ENCODE measurements around the gene ANKRD34A.
A peak's percentile ranks its signal among the peaks of the same experiment; 100 is the strongest.

ANKRD34A gene

GRCh38 chr1:145990249-145990855 lies 26.0 kb upstream of the ANKRD34A start:
- no peak for DNase-seq

- DNase-seq: no peak
Observed at GRCh38 chr1:145988773-145989172, 24.4 kb upstream of the ANKRD34A start.

GRCh38 chr1:145987926-145988325 lies 23.6 kb upstream of the ANKRD34A start:
- DNase-seq: no peak

DNA sequence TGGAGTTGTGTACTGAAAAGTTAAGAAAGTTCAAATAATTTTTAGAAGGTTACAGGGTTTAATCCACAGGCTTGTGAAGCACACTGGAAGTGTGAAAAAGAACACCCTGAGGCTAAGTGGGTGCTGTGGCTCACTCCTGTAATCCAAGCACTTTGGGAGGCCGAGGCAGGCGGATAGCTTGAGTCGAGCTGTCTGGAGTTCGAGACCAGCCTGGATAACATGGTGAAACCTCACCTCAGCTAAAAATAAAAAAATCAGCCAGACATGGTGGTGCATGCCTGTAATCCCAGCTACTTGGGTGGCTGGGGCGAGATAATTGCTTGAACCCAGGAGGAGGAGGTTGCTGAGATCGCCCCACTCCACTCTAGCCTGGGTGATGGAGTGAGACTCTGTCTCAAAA lies 22.2 kb upstream of the ANKRD34A start:
- no peak for DNase-seq

- peak; percentile 81 for DNase-seq
Observed at GRCh38 chr1:145985502-145986439, 21.4 kb upstream of the ANKRD34A start.

- no peak for DNase-seq
Observed at GRCh38 chr1:145985129-145985501, 20.7 kb upstream of the ANKRD34A start.

- no peak for DNase-seq
Observed at GRCh38 chr1:145983960-145984830, 19.8 kb upstream of the ANKRD34A start.

DNA sequence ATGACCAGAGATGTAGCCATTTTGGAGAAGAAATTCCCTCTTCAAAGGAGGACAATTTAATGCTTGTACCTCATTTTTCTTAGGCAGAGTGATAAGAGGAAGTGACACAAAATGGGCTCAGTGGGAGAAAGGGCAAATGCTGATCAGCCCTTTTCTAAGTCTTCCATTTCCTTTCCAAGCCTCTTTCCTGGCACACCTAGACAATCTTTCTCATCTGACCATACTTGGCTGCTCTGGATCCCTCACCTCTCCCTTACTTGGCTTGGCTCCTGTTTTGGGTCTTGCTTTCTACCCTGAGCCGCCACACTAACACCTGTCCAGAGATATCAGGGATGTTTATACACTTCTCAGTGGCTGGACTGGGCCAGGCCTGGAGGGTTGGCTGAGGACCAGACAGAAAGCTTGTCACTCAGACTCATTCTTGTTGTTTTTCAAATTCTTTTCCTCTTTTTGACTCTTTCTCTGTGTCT lies 18.9 kb upstream of the ANKRD34A start:
- DNase-seq: no peak

DNA sequence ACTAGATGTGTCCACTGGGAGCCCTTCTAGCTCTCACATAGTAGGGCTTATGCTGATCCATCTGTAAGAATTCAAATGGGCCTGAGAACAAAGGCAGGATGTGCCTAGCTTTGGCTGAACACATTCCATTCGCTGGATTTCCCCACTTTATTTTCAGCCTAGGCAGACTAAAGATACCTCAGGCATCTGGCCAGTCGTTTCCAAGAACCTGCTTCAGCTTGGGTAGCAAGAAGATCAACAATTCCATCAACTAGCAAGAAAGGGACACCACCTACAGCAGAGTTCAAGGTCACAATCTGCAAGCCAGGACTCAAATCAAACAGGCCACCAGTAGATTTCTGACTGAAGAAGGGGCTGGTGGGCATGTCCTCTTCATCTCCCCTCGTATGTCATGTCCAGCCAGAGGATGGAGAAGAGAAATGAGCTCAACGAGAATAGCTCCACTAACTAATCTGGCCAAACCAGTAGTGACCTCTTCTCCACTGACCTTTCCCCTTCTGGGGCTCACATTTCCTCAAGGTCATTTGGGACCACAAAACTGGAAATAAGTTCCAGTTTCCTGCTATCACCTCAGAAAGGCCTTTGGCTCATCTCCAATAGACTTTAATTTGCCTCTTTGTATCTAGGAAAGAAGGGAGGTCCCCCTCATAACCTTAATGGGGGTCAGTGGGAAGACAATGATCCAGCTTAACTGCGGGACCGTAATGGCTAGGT lies 17.8 kb upstream of the ANKRD34A start:
- no peak for DNase-seq

DNA sequence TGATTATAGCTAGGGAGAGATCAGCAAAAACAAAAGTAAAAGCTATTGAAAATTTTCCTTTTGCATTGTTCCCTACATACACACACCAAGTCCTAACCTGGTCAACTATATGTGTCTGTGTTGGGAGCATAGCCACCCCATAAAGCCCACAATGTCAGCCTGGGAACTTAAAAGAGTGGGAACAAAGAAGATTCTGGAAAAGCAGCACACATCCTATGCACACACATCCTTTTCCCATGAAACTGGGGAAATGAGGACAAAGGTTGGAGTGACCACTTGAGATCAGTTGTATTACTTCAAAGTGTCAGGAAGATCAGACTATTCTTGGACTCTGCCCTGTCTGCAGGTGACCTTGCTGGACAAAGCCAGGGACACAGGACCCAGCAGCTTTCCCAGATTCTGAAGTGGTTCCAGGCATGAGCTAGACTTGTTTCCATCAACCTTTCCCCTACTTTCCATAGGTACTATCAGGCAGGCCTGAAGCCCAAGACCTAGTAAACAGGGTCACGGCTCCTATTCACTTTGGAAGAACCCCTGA lies 16.2 kb upstream of the ANKRD34A start:
- no peak for DNase-seq

- DNase-seq: no peak
Observed at GRCh38 chr1:145979746-145980456, 15.5 kb upstream of the ANKRD34A start.

- peak; percentile 100 for DNase-seq
Observed at GRCh38 chr1:145978854-145979745, 14.7 kb upstream of the ANKRD34A start.

DNA sequence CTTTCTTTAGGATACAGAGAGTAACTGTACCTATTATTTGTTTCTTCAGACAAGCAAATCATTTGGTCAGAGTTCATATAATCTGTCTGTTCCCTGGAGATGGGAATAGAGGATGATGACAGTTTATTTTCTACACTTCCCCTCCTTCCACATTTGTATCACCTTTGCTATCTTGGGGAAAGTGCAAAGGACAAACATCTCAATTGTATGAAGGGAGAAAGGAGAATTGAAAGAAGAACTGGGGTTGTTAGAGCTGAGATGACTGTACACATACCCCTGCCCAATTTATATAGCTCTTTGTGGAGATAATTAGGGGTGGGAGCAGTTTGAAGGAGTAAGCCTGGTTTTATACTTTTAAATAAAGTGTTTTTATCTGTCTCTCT lies 14.1 kb upstream of the ANKRD34A start:
- DNase-seq: no peak

DNA sequence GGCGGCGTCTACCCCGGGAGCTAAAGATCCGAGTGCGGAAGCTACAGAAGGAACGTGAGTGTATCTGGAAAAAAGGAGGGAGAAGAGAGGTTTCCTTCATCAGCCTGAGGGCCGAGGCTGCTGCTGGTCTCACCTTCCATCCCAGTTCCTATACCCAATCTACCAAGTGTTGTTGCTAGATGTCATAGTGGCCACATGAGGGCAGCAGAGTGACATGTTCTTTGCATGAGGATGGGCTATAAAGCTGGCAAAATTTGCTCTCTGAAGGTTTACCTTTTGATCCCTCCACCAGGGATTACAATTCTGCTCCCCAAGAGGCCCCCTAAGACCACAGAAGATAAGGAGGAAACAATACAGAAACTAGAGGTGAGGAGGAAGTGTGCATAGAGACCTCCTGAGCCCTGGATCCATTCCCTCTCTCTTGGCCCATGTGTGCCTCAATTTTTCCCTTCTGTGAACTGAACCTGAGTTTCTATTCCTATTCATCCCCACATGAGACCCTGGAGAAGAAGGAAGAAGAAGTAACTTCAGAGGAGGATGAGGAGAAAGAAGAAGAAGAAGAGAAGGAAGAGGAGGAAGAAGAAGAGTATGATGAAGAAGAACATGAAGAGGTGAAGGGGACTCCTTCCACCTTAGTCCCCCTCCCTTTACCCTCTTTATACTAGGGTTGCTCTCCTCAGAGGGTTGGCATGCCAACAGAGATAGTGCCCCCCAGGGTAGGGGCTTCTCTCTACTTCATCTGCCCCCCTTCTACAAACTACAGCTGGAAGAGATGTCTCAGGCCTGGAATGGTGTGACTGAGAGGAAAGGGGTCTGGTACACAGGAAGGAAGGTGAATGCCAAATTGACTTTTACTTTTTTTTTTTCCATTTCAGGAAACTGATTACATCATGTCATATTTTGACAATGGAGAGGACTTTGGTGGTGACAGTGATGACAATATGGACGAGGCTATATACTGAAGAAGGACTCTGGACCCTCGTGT lies 13.4 kb upstream of the ANKRD34A start:
- peak; percentile 83 for DNase-seq

DNA sequence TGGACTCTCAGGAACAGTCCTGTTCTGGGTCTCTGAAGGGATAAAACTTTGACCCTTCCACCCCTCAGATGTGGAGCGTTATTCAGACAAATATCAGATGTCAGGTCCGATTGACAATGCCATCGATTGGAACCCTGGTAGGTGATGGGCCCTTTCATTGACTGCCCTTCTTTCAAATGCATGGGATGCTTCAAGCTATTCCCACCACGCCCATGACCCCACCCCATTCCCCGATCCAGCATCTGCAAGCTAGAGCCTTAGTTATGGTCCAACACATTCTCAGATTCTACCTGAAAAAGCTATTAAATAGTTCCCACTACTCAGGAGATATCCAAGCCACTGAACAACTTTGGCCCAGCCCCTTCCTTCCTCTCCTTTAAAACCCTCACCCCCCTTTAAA lies 12.6 kb upstream of the ANKRD34A start:
- no peak for DNase-seq

DNA sequence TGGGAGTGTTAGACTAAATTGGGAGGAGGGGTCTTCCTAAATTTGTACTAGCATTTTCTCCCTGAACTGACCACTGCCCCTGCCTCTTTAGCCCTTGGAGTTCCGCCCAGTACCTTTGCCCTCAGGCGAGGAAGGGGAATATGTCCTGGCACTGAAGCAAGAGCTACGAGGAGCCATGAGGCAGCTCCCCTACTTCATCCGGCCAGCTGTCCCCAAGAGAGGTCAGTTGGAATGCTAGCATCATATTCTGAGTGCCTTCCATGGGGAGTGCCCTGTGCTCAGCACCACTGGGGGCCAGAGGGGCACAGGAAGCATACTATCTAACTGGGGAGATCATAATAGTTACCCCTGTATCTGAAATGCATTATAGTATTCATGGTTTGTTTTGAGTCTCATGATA lies 10.8 kb upstream of the ANKRD34A start:
- no peak for DNase-seq

DNA sequence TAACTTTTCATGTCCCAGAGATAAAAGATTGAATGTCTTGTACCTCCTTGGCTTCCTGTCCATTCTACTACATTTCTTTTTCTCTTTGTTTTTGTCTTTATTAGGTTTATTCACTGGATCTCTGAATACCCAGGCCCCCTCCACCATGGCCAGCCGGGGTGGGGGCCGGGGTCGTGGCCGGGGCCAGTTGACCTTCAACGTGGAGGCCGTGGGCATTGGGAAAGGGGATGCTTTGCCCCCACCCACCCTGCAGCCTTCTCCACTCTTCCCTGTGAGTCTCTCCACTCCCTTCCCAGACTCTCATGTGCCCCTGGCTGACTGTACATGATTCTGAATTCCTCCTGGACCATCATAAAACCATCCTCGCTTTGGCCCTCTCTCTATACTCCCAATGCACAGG lies 10.3 kb upstream of the ANKRD34A start:
- DNase-seq: no peak

GRCh38 chr1:145972580-145972979 lies 8.2 kb upstream of the ANKRD34A start:
- DNase-seq: no peak

DNA sequence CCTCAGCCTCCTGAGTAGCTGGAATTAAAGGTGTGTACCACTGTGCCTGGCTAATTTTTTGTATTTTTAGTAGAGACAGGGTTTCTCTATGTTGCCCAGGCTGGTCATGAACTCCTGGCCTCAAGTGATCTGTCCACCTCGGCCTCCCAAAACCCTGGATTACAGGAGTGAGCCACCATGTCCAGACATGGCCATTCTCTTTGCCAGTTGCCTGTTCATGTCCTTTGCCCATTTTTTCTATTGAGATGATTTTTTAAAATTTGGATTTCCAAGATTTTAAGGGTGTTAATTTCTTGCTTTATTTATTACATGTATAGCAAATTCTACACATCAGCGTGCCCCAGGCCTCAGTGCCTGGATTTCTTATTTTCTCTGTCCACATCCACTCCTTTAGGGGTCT lies 2.9 kb upstream of the ANKRD34A start:
- no peak for DNase-seq
